Esophagus muscularis mucosa (tissue), 4 donors: ENCODE results near the gene EIF3L.

Source experiments
- EP300 ChIP-seq: sonication (generic); formaldehyde crosslinking; IDR thresholded peaks from one replicate; pipeline ENCODE4 v1.6.1; 2017; ENCODE audit warnings: antibody characterized with exemption
- POLR2A ChIP-seq: fragments of 450-650 bp; IDR thresholded peaks from one replicate; pipeline ENCODE4 v1.6.1; 2017; ENCODE audit warnings: antibody characterized with exemption, moderate library complexity, mild to moderate bottlenecking, low read depth
- POLR2AphosphoS5 ChIP-seq, 2 donors: sonication (generic); formaldehyde crosslinking; IDR thresholded peaks; one replicate each; pipeline ENCODE4 v1.6.1; 2017; ENCODE audit warnings: antibody characterized with exemption in 2 of 2
- TF ChIP-seq, protein P1 (sequence below), 3 experiments: fragments of 200-600 bp in 2 of 3; fragments of 450-650 bp in 1 of 3; sonication (generic) in 2 of 3; IDR thresholded peaks; one replicate each; pipeline ENCODE4 v1.5.1; 2017 to 2019; ENCODE audit warnings: antibody characterized with exemption in 3 of 3, mild to moderate bottlenecking in 2 of 3, moderate library complexity in 1 of 3

- no peak for TF ChIP-seq POLR2AphosphoS5 (IDR thresholded peaks at IDR 0.05)
- no peak for TF ChIP-seq POLR2A
- TF ChIP-seq, protein P1, sequence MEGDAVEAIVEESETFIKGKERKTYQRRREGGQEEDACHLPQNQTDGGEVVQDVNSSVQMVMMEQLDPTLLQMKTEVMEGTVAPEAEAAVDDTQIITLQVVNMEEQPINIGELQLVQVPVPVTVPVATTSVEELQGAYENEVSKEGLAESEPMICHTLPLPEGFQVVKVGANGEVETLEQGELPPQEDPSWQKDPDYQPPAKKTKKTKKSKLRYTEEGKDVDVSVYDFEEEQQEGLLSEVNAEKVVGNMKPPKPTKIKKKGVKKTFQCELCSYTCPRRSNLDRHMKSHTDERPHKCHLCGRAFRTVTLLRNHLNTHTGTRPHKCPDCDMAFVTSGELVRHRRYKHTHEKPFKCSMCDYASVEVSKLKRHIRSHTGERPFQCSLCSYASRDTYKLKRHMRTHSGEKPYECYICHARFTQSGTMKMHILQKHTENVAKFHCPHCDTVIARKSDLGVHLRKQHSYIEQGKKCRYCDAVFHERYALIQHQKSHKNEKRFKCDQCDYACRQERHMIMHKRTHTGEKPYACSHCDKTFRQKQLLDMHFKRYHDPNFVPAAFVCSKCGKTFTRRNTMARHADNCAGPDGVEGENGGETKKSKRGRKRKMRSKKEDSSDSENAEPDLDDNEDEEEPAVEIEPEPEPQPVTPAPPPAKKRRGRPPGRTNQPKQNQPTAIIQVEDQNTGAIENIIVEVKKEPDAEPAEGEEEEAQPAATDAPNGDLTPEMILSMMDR (IDR thresholded peaks at IDR 0.05), result no peak
- TF ChIP-seq EP300, result no peak
Observed at GRCh38 chr22:37891926-37892325, 42.7 kb downstream of the EIF3L start.
